ENCODE results near the gene RENBP.

The RENBP gene

DNA sequence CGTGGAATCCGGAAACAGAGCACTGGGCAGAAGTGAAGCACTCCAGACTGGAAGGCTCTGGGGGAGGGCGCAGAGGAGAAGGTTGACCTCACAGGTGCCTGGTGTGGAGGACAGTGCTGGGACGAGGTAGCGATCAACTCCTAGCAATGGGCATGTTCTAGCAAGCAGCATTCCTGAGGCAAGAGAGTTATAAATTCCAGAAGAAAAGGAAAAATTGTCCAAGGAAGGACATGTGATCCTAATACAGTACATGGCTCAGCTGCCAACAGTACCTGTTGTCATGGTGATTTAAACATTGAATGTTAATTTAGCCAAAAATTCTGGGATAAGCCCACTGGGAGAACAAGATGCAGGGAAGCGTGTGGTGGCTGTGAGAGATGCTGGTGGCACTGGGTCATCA, 26.6 kb downstream of the RENBP start:
- H3K27ac ChIP-seq: no peak overlapping the region
- no peak for TF ChIP-seq CTCF (conservative IDR thresholded peaks at IDR 0.05)

DNA sequence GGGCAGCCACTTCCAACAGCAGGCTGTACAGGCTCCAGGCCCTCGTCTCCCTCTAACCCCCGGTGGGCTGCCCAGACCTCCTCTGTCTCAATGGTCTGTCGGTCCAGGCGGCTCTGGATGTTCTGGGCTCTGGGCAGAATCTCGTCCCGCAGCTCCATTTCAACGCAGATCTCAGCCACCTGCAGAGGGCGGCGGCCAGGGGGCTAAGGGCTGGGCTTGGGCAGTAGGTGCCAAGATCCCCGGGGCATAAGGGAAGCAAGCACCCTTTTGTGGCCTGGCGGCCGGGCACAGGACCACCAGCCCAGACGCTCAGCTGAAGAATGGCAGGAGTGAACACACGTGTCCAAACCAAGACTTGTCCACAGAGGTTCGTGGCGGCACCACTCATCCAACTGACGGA, 30.7 kb downstream of the RENBP start:
- TF ChIP-seq CTCF (conservative IDR thresholded peaks at IDR 0.05): no peak

GRCh38 chrX:153913211-153913610, 31.2 kb downstream of the RENBP start:
- no peak for TF ChIP-seq CTCF (conservative IDR thresholded peaks at IDR 0.05)
- H3K27ac ChIP-seq: no peak overlapping the region

More for the DNA sequence above, 30.7 kb downstream of the RENBP start:
- no peak overlapping the region for H3K27ac ChIP-seq

DNA sequence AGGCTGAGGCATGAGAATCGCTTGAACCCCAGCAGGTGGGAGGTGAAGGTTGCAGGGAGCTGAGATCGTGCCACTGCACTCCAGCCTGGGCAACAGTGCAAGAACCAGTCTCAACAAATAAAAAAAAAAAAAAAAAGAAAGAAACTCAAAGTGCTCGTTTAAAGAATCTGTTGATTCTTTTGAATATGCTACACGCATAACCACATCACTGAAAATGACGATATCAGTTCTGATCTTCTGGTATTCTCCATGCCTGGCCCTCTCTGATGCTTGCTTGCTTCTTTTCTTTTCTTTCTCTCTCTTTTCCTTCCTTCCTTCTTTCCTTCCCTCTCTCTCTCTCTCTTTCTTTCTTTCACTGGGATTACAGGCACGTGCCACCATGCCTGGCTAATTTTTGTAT, 32.6 kb downstream of the RENBP start:
- H3K27ac ChIP-seq: no peak overlapping the region
- no peak for TF ChIP-seq CTCF (conservative IDR thresholded peaks at IDR 0.05)

DNA sequence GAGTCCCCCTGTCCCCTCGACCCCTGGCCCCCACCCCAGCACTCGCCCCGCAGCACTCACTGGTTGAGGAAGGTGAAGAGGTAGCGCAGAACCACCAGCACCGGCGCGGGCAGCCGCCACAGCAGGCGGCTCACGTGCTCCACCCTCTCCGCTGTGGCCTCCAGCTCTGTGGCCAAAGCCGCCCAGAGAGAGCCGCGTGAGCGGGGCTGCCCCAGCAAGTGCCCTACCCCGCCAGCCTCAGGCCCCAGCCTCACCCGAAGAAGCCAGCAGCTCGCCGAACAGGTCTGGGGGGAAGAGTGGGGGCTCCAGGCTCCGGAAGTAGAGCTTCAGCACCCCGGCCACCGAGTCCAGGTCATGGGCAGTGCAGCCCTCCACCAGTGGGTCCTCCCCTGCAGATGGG, 34.0 kb downstream of the RENBP start:
- TF ChIP-seq CTCF (conservative IDR thresholded peaks at IDR 0.05): no peak
- no peak overlapping the region for H3K27ac ChIP-seq

GRCh38 chrX:153909980-153910360, 34.5 kb downstream of the RENBP start:
- no peak for TF ChIP-seq CTCF (conservative IDR thresholded peaks at IDR 0.05)
- H3K27ac ChIP-seq: no peak overlapping the region

GRCh38 chrX:153909024-153909979, 35.1 kb downstream of the RENBP start:
- TF ChIP-seq CTCF (conservative IDR thresholded peaks at IDR 0.05): no peak
- H3K27ac ChIP-seq: no peak overlapping the region

All from VCaP (cell line).